CD4-positive, alpha-beta T cell treated with Interleukin-12 subunit alpha and Interleukin-12 subunit beta, for 1 hour (primary cell): ENCODE results near the gene NOVA1.
"Not testable (repeated sequence)": the region's sequence is repeated elsewhere in the genome, so short reads cannot be mapped to it uniquely, and the experiment has no call there.

Experiments
- DNase-seq: peaks from one replicate; pipeline ENCODE4 v3.0.0-alpha.2; 2020

The NOVA1 gene, protein sequence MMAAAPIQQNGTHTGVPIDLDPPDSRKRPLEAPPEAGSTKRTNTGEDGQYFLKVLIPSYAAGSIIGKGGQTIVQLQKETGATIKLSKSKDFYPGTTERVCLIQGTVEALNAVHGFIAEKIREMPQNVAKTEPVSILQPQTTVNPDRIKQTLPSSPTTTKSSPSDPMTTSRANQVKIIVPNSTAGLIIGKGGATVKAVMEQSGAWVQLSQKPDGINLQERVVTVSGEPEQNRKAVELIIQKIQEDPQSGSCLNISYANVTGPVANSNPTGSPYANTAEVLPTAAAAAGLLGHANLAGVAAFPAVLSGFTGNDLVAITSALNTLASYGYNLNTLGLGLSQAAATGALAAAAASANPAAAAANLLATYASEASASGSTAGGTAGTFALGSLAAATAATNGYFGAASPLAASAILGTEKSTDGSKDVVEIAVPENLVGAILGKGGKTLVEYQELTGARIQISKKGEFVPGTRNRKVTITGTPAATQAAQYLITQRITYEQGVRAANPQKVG

DNA sequence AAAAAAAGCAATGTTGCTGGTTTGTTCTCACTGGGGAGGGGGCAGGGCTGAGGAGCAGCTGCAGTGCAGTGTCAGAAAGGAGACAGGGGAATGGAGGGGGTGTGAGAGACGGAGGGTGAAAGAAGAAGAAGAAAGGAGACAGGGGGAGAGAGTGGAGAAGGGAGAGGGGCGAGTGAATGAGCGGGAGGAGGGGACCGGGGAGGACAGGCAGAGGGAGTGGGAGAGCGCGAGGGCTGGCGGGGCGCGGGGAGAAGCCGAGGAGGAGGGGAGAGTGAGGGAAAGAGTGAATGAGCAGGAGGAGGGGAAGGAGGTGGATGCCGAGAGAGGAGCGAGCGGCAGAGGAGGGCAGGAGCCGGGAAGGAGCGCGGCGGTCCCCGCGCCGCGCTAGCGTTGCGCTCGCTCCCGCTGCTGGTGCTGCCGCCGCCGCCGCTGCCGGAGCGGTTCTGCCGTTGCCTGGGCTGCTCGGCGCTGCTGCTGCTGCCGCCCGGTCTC lies at the start of gene NOVA1:
Gene NOVA1, minus strand, starts transcription at position 445 of the 492 bp plus-strand sequence. CDS start 597 bp downstream, outside the sequence.
- DNase-seq = no peak

DNA sequence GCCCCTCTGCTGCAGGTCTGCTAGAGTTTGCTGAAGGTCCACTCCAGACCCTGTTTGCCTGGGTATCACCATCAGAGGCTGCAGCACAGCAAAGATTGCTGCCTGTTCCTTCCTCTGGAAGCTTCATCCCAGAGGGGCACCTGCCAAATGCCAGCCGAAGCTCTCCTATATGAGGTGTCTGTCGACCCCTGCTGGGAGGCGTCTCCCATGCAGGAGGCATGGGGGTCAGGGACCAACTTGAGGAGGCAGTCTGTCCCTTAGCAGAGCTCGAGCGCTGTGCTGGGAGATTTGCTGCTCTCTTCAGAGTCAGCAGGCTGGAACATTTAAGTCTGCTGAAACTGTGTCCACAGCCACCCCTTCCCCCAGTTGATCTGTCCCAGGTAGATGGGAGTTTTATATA lies 47.2 kb upstream of the NOVA1 start:
- DNase-seq = not testable (repeated sequence)

DNA sequence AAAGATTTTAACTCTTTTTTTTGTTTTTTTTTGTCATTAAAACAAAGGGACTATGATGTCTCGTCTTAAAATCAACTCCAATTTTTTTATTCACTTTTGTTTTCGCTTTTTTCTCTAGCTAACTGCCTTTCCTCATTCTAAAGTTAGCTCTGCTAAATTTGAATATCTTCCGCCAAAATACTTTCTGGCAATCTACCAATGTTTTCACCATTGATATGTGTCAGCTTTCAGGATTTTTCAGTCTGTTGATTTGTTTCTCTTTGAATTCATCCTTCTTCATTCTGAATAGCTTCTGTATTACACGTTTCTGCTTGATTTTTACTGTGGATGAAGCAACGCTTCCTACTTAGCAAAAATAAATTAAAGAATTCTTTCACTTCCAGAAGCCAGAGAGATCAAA lies 38.7 kb upstream of the NOVA1 start:
- no peak for DNase-seq

DNA sequence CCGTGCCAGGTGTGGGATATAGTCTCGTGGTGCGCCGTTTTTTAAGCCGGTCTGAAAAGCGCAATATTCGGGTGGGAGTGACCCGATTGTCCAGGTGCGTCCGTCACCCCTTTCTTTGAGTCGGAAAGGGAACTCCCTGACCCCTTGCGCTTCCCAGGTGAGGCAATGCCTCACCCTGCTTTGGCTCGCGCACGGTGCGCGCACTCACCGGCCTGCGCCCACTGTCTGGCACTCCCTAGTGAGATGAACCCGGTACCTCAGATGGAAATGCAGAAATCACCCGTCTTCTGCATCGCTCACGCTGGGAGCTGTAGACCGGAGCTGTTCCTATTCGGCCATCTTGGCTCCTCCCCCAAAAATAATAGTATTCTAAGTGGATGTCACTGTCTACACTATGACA lies 37.1 kb upstream of the NOVA1 start:
- not testable (repeated sequence) for DNase-seq

DNA sequence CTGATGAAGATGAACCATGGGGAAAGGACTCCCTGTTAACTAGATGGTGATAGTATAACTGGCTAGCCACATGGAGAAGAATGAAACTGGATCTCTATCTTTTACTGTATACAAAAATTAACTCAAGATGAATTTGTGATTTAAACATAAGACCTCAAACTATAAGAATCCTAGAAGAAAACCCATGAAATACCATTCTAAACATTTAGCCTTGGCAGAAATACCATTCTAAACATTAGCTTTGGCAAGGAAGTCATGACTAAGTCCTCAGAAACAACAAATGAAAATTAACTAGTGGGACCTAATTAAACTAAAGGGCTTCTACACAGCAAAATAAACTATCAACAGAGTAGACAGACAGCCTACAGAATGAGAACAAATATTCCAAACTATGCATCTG lies 28.4 kb upstream of the NOVA1 start:
- no peak for DNase-seq

DNA sequence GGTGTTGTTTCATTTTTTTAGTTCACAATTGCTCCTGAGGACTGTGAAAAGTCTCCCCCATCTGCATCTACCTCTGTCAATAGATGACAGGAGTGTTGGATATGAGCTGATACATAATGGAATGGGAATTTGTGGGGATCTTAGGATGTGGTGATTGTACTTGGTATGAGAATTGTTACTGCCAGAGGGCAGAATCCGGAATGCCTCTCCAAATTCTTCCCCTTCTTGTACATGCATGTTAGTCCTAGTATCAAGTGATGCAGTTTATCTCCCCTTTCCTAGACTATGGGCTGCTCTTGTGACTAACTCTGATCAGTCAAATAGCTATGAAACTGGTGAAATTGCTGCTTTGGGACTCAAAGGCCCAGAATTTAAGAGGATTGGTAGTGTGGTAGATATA lies 24.8 kb upstream of the NOVA1 start:
- no peak for DNase-seq

DNA sequence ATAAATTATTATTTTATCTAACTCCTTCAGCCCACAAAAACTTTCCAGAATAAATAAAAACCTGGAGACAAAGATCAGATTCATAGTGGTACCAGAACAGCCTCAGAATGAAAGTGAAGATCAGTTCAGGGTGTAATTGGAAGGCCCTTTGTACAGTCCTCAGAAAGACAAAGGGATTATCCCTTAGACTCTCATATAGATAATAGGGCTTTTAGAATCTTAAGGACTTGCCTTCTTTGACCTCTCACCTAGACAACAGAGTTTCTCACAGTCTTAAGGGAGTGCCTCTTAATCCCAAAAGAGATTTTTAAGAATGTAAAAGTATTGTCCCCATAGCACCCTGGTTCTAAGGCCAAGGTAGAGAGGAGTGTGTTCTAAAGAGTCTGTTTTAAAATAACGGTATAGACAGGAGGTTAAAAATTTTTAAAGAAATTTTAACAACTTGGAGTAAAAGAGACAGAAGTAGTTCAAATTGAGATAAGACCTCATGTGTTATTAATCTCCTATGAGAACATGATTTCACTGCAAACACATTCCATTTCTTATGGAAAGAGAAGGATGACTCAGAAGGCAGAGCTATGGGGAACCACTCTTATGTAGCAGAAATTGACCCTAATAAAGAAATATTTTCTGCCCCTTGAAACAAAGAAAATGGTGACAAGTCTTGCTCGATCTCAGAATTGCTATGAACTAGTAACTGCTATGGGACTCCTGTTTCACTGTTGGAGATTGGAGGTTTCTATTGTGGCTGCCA lies 24.2 kb upstream of the NOVA1 start:
- no peak for DNase-seq

DNA sequence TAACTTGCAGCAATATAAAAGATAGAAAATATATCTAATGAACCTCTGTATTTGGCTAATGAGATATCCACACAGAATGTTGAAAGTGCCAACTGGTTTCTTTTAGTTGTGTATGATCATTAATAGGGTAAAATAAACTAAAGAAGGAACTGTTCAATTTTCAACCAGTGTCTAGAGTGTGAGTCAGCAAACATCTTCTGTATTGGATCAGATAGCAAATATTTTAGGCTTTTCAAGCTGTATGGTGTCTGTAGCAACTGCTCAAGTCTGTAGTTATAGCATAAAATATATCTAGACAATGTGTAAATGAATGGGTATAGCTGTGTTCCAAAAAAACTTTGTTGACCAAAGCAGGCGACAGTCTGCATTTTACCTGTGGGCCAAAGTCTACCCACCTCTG lies 23.5 kb upstream of the NOVA1 start:
- no peak for DNase-seq

DNA sequence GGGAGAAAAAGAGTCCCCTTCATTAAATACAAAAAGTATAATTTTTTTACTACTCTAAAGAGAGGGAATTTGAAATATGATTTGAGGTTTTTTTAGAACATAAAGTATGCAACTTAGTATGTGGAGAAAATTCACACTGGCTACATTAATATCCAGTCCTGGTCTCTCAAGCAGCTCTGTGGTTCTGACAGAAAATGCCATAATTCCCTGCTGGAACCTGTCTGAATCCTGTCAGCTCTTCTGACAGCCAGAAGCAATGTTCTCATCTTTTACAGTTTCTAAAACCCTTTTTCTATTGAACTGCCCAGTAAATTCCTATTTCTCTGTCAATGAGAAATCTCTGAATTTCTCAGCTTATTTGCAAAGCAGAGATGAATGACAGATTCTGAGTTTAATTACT lies 13.4 kb upstream of the NOVA1 start:
- DNase-seq = no peak

DNA sequence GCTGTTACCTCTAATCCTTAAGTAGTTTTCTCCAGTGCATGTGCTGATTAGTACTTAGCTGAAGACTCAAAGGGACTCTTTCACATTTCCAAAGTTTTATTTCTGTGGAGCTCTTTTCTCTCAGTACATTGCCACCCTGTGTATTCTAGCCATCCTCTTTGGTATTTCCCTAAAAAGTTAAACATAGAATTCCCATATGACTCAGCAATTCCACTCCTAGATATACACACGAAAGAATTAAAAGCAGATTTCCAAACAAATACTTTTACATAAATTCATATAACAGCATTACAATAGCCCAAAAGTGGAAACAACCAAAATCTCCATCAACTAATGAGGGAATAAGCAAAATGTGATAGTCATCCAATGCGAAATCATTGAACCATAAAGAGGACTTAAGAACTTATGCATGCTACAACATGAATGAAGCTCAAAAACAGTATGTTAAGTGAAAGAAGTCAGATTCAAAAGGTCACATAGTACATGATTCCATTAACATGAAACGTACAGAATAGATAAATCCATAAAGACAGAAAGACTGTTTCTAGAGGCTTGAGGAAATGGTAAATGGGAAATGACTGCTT lies 9.0 kb upstream of the NOVA1 start:
- DNase-seq = no peak

DNA sequence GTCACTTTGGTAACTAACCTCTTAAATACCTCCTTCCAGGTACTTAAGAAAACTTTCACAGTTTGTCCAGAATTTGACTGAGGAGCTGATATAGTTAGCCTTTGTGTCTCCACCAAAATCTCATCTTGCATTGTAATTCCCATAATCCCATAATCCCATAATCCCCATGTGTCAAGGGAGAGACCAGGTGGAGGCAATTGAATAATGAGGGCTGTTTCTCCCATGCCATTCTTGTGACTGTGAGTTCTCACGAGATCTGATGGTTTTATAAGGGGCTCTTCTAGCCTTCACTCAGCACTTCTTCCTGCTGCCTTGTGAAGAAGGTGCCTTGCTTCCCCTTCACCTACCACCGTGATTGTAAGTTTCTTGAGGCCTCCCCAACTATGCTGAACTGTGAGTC lies 7.8 kb upstream of the NOVA1 start:
- no peak for DNase-seq

DNA sequence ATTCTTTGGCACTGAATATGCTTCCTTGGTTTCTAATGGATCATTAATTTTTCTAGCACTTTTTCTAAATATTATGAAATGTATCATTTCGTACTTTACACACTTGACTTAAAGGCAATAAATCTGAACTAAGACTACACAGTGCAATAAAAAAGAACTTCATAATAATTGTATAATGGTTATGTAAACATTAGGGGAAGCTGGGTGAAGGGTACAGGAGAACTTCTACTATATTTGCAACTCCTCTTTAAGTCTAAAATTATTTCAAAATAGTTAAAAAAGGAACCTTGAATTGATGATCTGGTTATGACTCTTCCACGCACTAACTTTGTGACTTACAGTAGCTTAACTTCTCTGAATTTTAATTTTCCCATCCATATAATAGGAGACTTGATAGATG lies 5.1 kb upstream of the NOVA1 start:
- no peak for DNase-seq

DNA sequence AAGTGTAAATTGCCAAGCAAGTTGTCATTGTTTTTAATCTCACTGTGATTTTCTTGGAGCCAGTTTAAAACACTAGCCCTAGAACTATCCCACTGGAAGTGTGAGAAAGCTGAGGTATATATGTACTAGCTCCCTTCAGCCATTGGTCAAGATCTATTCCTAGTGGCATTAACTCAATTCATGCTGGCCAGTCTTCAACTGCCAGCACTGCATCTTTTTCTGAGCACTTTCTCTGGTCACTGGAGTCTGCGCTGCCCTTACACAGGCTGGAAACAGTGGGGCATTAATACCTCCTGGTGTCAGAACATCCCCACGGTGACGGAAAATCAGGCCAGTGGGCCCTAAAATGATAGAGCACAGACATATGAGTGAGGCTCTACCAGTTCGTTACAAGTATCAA lies 4.0 kb upstream of the NOVA1 start:
- DNase-seq = no peak

DNA sequence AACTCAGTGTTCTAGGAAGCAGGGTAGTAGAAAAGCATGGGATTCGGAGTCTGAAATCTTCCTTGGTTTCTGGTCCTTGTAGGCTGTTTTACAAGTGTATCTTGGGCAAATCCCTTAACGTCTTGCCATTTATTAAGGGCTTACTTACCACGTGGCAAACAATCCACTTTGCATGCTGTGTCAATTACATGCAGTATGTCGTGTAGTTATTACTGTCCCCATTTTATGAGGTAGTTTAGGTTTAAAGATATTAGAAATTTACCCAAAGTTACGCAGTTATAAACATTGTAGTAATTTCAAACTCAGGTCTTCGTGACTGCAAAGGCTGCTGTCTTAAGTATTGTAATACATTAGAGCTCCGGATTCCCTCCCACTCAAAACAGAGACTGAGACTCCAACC lies 1.5 kb upstream of the NOVA1 start:
- DNase-seq = no peak

DNA sequence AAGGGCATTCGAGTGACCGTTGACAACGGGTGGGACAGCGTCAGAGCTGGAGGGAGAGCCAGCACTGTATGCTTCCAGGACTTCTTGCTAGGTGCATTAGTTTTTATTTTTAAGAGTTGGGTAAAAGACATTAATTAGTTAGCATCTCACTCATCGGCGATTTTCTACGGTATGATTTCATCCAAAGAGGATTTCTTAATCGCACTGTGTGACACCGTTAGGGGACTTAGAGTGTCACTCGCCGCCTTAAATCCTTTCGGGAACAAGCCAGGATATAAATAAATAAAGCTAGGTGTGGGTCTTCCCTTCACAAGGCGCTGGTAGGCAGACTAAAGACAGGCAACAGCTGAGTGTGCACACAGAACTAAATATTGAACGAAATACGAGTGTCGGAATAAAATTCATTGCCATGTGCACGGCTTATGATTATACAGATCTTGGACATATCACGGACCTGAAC lies 869 bp upstream of the NOVA1 start:
- DNase-seq = no peak

DNA sequence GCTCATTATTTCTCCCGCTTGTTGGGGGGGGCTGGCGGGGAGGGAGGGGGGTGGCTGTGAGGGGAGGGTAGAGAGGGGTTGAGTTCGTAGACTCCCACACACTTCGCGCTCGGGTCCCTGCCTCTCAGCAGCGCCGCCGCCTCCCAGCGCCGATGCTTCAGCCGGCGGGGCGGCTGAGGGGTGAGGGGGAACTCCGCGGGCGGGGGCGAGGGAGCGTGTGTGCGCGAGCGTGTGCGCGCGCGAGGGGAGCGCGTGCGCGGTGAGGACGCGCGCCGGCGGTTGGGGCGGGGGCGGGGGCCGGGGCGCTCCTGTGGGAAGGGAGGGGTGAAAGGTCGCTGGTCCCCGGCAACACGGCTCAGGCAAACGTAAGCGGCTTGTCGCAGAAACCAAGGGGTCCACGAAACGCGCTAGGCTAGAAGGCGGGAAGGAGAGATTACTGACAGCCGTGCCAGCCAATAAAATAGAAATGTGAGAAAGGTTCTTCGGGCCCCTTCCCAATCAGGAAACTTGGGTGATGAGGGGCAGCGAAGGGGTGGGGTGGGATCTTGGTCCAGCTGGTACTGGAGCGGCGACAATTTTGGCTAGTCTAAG lies 343 bp upstream of the NOVA1 start:
- no peak for DNase-seq

DNA sequence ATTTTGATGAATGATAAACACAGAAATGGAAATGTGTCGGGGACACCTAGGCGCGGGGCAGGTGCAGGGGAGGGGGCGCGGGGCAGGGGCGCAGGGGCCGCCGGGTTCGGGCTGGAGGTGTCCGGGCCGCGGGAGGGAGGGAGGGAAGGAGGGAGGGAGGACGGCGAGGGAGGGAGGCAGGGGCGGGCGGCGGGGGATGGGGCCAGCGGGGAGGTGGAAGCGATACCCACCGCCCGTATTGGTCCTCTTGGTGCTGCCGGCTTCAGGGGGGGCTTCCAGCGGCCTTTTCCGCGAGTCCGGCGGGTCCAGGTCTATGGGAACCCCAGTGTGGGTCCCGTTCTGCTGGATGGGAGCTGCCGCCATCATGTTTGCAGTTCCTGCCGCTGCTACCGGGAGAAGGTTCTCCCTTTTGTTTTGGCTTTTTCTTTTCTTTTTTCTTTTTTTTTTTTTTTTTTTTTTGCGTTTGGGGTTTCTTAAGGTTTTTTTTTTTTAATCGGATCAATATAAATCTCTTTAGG lies 703 bp downstream of the NOVA1 start:
- DNase-seq = no peak

DNA sequence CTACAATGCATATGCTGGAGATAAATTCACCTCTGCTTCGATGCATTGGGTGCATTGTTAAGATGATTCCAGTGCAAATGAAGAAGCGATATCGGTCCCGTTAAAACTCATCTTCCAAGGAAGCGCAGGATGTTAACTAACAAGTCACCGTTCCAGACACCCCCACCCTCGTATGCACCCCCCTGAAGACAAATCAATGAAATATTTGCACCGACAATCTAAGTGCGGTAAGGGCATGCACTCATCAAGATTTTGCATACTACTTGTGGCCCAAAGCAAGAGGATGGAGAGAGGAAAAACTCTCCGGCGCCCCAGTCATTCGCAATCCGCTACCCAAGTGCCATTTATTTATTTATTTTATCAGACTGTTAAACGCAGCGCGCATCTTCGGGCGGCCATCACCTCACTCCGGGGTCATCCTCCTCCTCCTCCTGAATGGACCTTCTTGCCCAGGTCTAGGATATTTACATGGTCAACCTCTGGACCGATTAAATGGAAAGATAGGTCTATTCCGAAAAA lies 1.2 kb downstream of the NOVA1 start:
- DNase-seq = no peak

DNA sequence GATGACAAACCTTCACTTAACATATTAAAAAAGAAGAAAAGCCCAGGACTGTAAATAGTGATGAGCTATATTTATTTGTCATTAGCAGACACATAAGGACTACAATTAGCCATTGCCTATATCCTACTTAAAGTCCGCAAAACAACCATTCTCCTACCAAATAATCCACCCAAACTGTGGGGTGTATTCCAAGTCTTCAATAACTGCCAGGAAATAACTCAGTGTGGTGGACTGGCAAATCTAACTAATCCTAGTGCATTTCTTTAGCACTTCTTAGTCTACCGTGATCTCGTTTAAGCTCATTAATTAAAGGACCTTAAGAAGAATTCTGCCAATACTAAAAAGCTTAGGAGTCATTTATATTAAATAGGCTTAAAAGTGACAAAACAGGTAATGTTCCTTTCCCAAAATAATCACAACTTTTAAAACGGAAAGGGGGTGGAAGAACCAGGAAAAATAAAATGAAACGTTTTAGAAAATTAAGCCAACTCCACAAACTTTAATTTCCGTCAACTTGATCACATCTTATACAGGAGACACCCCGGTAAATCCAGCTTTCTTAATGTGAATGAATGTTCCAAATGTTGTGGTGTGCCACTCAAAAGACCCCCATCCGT lies 1.8 kb downstream of the NOVA1 start:
- no peak for DNase-seq

DNA sequence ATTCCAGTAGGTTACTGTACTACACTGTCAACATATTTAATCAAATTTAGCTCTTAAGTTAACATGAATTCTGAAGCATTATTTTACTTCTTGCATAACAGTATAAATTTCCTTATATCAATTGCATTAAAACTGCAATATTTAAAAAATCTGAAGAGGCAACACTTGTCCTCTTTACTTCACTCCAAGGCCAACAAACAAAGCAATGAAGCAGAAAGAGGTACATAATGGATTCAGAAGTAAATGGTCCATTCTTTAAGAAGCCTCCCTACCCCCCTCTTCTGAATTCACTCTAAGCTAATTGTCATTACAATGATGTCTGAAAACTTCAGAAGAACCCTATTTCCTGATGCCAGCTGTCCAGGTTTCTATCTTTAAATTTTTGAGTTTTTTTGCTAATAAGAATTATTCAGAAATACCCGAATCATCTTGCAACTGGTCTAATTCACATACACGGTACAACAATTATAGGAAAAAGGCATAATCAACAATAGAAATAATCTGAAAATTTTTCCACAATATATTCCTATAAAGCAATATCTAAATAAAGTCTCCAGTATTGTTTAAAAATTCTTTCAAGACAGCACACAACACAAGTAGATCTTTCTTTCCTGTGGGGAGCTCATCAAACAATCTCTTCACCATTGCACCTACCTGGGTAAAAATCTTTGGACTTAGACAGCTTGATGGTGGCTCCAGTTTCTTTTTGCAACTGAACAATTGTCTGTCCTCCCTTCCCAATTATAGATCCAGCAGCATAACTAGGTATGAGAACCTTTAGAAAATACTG lies 2.9 kb downstream of the NOVA1 start:
- no peak for DNase-seq

DNA sequence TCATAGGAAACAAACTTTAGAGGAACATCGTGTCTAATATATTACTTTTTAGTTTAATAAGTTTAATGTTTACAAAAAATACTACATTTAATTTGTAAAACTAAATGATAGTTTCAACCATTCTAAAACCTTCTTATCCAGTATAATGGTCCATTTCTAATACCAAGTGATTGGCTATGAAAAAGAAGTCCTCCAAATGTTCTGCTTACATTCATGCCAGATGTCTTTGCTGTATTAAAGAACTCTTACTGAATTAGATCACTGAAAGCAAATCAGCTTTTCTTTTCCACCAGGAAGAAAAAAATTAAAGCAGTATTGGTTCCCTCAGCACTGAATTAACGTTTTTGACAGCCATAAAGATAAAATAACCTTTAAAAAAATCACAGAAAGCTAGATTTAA lies 3.7 kb downstream of the NOVA1 start:
- DNase-seq = no peak
